K562 (cell line): ENCODE results near the gene PMVK. TPM values are rescaled to one million over a fixed set of nuclear protein-coding genes. Genes with fewer than 3 reads are reported as not detected.

ENCODE experiments used
- BACH1 ChIP-seq: fragments of 200-800 bp; sonication (Bioruptor generic); IDR thresholded peaks from 2 replicates; pipeline ENCODE4 v1.6.1; 2016; ENCODE audit warnings: missing genetic modification characterization, missing compliant biosample characterization
- CCNT2 ChIP-seq: IDR thresholded peaks from 2 replicates; pipeline ENCODE4 v1.6.1; 2011; ENCODE audit warnings: borderline replicate concordance, low read depth, mild to moderate bottlenecking, moderate library complexity, mixed read lengths, low read length; ENCODE audit not compliant: insufficient read length; ENCODE audit errors: extremely low read depth
- CHD1 ChIP-seq: fragments of 200-600 bp; sonication (generic); IDR thresholded peaks from one replicate; pipeline ENCODE4 v1.6.1; 2012; ENCODE audit warnings: mild to moderate bottlenecking, moderate library complexity, low read length, inconsistent platforms
- CREBBP ChIP-seq: IDR thresholded peaks from one replicate; pipeline ENCODE4 v1.6.1; 2012; ENCODE audit warnings: low read depth, mild to moderate bottlenecking, control low read depth, inconsistent platforms, low read length
- EP300 ChIP-seq: IDR thresholded peaks from 2 replicates; pipeline ENCODE4 v1.6.1; 2012; ENCODE audit warnings: low read length, improper control_type of control experiment
- EP400 ChIP-seq: fragments of 450-650 bp; IDR thresholded peaks from 2 replicates; pipeline ENCODE4 v1.6.1; 2017; ENCODE audit warnings: antibody characterized with exemption, mild to moderate bottlenecking, moderate library complexity
- ESRRA ChIP-seq: fragments of 450-650 bp; IDR thresholded peaks from 2 replicates; pipeline ENCODE4 v1.6.1; 2014; ENCODE audit warnings: low read depth, mild to moderate bottlenecking, moderate library complexity, borderline replicate concordance
- GABPA ChIP-seq: fragments of 200-800 bp; sonication (Bioruptor generic); conservative IDR thresholded peaks from 2 replicates; pipeline ENCODE4 v1.6.1; 2016; ENCODE audit warnings: low read depth, missing genetic modification characterization, missing compliant biosample characterization
- ID3 ChIP-seq, 2 experiments: fragments of 250-450 bp in 1 of 2; fragments of 450-650 bp in 1 of 2; sonication (Bioruptor Pico) in 1 of 2; IDR thresholded peaks; 2 replicates each; pipeline versions ENCODE4 v1.6.1 to v1.8.0; 2016 to 2021; ENCODE audit warnings: mild to moderate bottlenecking in 2 of 2, moderate library complexity in 2 of 2, missing compliant biosample characterization in 1 of 2, missing genetic modification characterization in 1 of 2
- JUN ChIP-seq, 2 experiments: sonication (generic) in 1 of 2; formaldehyde crosslinking in 1 of 2; IDR thresholded peaks; 2 replicates each; pipeline versions ENCODE4 v1.6.1 to v1.8.0; 2012 to 2022; ENCODE audit warnings: borderline replicate concordance in 2 of 2, mild to moderate bottlenecking in 2 of 2, improper control_type of control experiment in 1 of 2, low read depth in 1 of 2, low read length in 1 of 2, missing genetic modification reagents in 1 of 2
- MAZ ChIP-seq, 2 experiments: fragments of 450-650 bp in 1 of 2; sonication (generic) in 1 of 2; formaldehyde crosslinking; IDR thresholded peaks in 1 of 2; conservative IDR thresholded peaks in 1 of 2; 2 replicates each; pipeline versions ENCODE4 v1.4.0 to v1.5.0; 2020; ENCODE audit warnings: mild to moderate bottlenecking in 1 of 2, missing genetic modification reagents in 1 of 2
- NFIC ChIP-seq: fragments of 450-650 bp; IDR thresholded peaks from 2 replicates; pipeline ENCODE4 v1.6.1; 2017; ENCODE audit warnings: mild to moderate bottlenecking, inconsistent platforms
- NFYB ChIP-seq: IDR thresholded peaks from 2 replicates; pipeline ENCODE4 v1.6.1; 2011; ENCODE audit warnings: mild to moderate bottlenecking, moderate library complexity; ENCODE audit not compliant: insufficient read length; ENCODE audit errors: extremely low read depth
- NR4A1 ChIP-seq, 2 experiments: fragments of 250-450 bp in 1 of 2; fragments of 450-650 bp in 1 of 2; sonication (Bioruptor Pico) in 1 of 2; IDR thresholded peaks; 2 replicates each; pipeline versions ENCODE4 v1.4.0 to v1.6.1; 2016 to 2020; ENCODE audit warnings: mild to moderate bottlenecking in 2 of 2, missing compliant biosample characterization in 1 of 2, missing genetic modification characterization in 1 of 2, moderate library complexity in 1 of 2
- PML ChIP-seq: IDR thresholded peaks from 2 replicates; pipeline ENCODE4 v1.6.1; 2012; ENCODE audit warnings: low read length, inconsistent platforms
- POLR2A ChIP-seq: fragments of 450-650 bp; conservative IDR thresholded peaks from 2 replicates; pipeline ENCODE4 v1.6.1; 2016
- RBM25 ChIP-seq: fragments of 200-400 bp; formaldehyde crosslinking; IDR thresholded peaks from 2 replicates; pipeline ENCODE4 v1.6.1; 2018; ENCODE audit warnings: low read length, low read depth, moderate library complexity; ENCODE audit not compliant: severe bottlenecking
- RBM34 ChIP-seq: fragments of 200-400 bp; formaldehyde crosslinking; IDR thresholded peaks from 2 replicates; pipeline ENCODE4 v1.6.1; 2018; ENCODE audit warnings: low read length, borderline replicate concordance; ENCODE audit not compliant: insufficient read depth
- SAP30 ChIP-seq: fragments of 200-600 bp; sonication (generic); IDR thresholded peaks from 2 replicates; pipeline ENCODE4 v1.6.1; 2012; ENCODE audit warnings: borderline replicate concordance, low read depth, mild to moderate bottlenecking, moderate library complexity, low read length, control low read depth, inconsistent platforms; ENCODE audit not compliant: insufficient read depth, poor library complexity, severe bottlenecking
- SIN3A ChIP-seq, 2 experiments: fragments of 150-350 bp in 1 of 2; IDR thresholded peaks; 2 replicates each; pipeline ENCODE4 v1.6.1; 2011 to 2016; ENCODE audit warnings: borderline replicate concordance in 2 of 2, low read depth in 2 of 2, low read length in 2 of 2, mild to moderate bottlenecking in 2 of 2, moderate library complexity in 2 of 2; ENCODE audit not compliant: control insufficient read depth in 1 of 2
- SIN3B ChIP-seq: fragments of 450-650 bp; IDR thresholded peaks from 2 replicates; pipeline ENCODE4 v1.6.1; 2017; ENCODE audit warnings: low read depth, mild to moderate bottlenecking, moderate library complexity
- TCF7 ChIP-seq: sonication (generic); IDR thresholded peaks from 2 replicates; pipeline ENCODE4 v1.6.1; 2016; ENCODE audit warnings: antibody characterized with exemption, borderline replicate concordance
- ZBTB12 ChIP-seq: fragments of 250-450 bp; sonication (Bioruptor Pico); IDR thresholded peaks from 2 replicates; pipeline ENCODE4 v1.4.0; 2020
- ZNF324 ChIP-seq: fragments of 250-450 bp; sonication (Bioruptor Pico); IDR thresholded peaks from 2 replicates; pipeline ENCODE4 v1.4.0; 2020; ENCODE audit warnings: mild to moderate bottlenecking
- ZNF830 ChIP-seq: fragments of 250-450 bp; sonication (Bioruptor Pico); IDR thresholded peaks from 2 replicates; pipeline ENCODE4 v1.5.0; 2021; ENCODE audit warnings: mild to moderate bottlenecking
- polyA plus RNA-seq, 8 experiments: library from polyadenylated mRNA; depleted of rRNA in 4 of 8; stranded (reverse) in 5 of 8; unstranded in 3 of 8; fragments of >200 nt; fragmentation: Nextera tagmentation in 2 of 8; fragmentation: Illumina TruSeq in 1 of 8; extraction: Ambion mirVana in 2 of 8; extraction: Trizol in 1 of 8; gene quantifications; 2 replicates each; pipeline versions ENCODE4 v1.2.1 to v1.2.3, GENCODE V29; 2011 to 2014; ENCODE audit warnings: inconsistent platforms in 1 of 8, missing spikeins in 1 of 8
- total RNA-seq, 7 experiments: library from RNA; depleted of rRNA in 6 of 7; stranded (reverse); fragments of >200 nt in 6 of 7; fragmentation: Illumina TruSeq in 2 of 7; extraction: Trizol in 2 of 7; gene quantifications; 2 replicates each; pipeline versions ENCODE4 v1.2.1 to v1.2.3, GENCODE V29; 2011 to 2021; ENCODE audit warnings: low replicate concordance in 1 of 7

The PMVK gene
- total and polyA plus RNA-seq, 9 of the 15 experiments (the other 6 are each of a cell fraction or from before 2014, with no cell fraction given) = 1.1 to 15.3 (median 6.3) TPM

GRCh38 chr1:154974102-154974807 is 37.7 kb upstream of the PMVK start, which contains the start of gene CKS1B (continued):
- TF ChIP-seq SAP30 (peak; percentile 99), JUN (IDR thresholded peaks at IDR 0.05; ENCODE audit: borderline replicate concordance, low read depth, low read length) (peak; percentile 63; the same call in 1 of the 2 replicates), JUN (CRISPR knock-in tag; IDR thresholded peaks at IDR 0.05; ENCODE audit: borderline replicate concordance) (no peak), CCNT2 (peak; percentile 8), EP400 (peak; percentile 99), ZNF830 (CRISPR knock-in tag) (peak; percentile 62; the same call in 1 of the 2 replicates), SIN3B (peak; percentile 86; the same call in 1 of the 2 replicates), RBM34 (no peak), RBM25 (peak; percentile 97), NFIC (no peak), ZNF324 (no peak), CREBBP (no peak), PML (peak; percentile 81; the same call in 1 of the 2 replicates), ID3 (CRISPR knock-in tag; IDR thresholded peaks at IDR 0.05) (no peak), ID3 (tag; IDR thresholded peaks at IDR 0.05) (no peak), BACH1 (no peak), POLR2A (peak; percentile 97), MAZ (CRISPR knock-in tag; conservative IDR thresholded peaks at IDR 0.05 in 1 of 2, IDR thresholded peaks at IDR 0.05 in 1 of 2) (peak; percentile 39 to 47), SIN3A (IDR thresholded peaks at IDR 0.05; ENCODE audit: borderline replicate concordance in 2 of 2, control insufficient read depth in 1 of 2, low read depth in 2 of 2, low read length in 2 of 2) (peak in 1 of 2 experiments; percentile 83; a peak in 1 of 4 replicates), TCF7 (peak; percentile 83), ZBTB12 (CRISPR knock-in tag) (peak; percentile 21; the same call in 1 of the 2 replicates), ESRRA (0 out of 2 replicates have a peak, but pooled peaks have one; percentile 32), EP300 (no peak; the same call in 1 of the 2 replicates), NR4A1 (CRISPR knock-in tag; IDR thresholded peaks at IDR 0.05) (peak; percentile 90; the same call in 1 of the 2 replicates), NR4A1 (tag; IDR thresholded peaks at IDR 0.05) (no peak), NFYB (peak; percentile 92), GABPA (tag) (peak; percentile 97), CHD1 (peak; percentile 86)
